ENCODE results near the gene EFR3B.

DNA sequence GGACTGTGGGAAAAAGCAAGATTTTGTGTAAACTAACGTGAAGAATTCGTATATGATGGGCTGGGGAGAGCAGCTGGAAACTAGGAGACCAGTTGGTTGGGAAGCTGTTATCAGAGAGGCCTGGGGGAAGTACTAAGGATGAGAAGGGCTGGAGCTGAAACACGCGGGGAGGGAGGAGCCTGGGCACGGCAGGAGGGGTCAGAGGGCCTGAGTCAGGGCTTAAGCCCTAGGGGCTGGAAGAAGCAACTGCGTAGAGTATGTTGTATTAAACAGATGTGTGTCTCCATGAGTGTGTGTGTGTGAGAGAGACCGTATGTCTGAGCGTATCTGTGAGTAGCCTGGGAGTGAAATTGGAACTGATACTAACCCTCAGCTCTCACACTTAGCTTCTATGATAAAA lies 118.1 kb downstream of the EFR3B start:
- no peak for TF ChIP-seq CTCF (IDR thresholded peaks at IDR 0.05)
- no peak for TF ChIP-seq POLR2AphosphoS5 (IDR thresholded peaks at IDR 0.05; ENCODE audit: insufficient read depth in 1 of 2, low read depth in 1 of 2)
